NT2/D1 (cell line): ENCODE data around the gene SNX9.

Experiments used
- SUZ12 ChIP-seq: IDR thresholded peaks from 2 replicates; pipeline ENCODE4 v1.6.1; 2011; ENCODE audit not compliant: insufficient read length, insufficient read depth; ENCODE audit errors: extremely low read depth
- YY1 ChIP-seq: IDR thresholded peaks from 2 replicates; pipeline ENCODE4 v1.6.1; 2011; ENCODE audit not compliant: insufficient read length, insufficient read depth

- no peak for TF ChIP-seq SUZ12
- no peak for TF ChIP-seq YY1
These were observed 2.3 kb downstream of the SNX9 start for GRCh38 chr6:157825243-157825904.
